GM12892 (cell line): ENCODE measurements around the gene RYK.

Experiments
- DNase-seq: peaks from one replicate; pipeline ENCODE4 v3.0.0; 2011; ENCODE audit not compliant: insufficient read length
- FAIRE-seq: peaks from 2 replicates; lab custom pipeline; 2011; peaks lifted over from hg19 to GRCh38; lab: Jason Lieb, UNC
- POLR2A ChIP-seq: IDR thresholded peaks from 2 replicates; pipeline ENCODE4 v1.6.1; 2011; ENCODE audit warnings: low read depth, low read length, control low read depth
- POLR2AphosphoS5 ChIP-seq: IDR thresholded peaks from 2 replicates; pipeline ENCODE4 v1.6.1; 2011; ENCODE audit warnings: low read depth, low read length, control low read depth
- TAF1 ChIP-seq: IDR thresholded peaks from 2 replicates; pipeline ENCODE4 v1.6.1; 2011; ENCODE audit warnings: low read depth, mild to moderate bottlenecking, control low read depth, low read length, borderline replicate concordance

The RYK gene

GRCh38 chr3:134134698-134135415 is 115.8 kb downstream of the RYK start:
- FAIRE-seq (no peak), DNase-seq (no peak)
- TF ChIP-seq POLR2AphosphoS5 (no peak), POLR2A (no peak), TAF1 (no peak)

- TF ChIP-seq POLR2A (no peak), TAF1 (no peak), POLR2AphosphoS5 (no peak)
These were observed 116.4 kb downstream of the RYK start for GRCh38 chr3:134134240-134134639.

GRCh38 chr3:134132961-134133360 is 117.7 kb downstream of the RYK start:
- no peak for FAIRE-seq
- no peak for TF ChIP-seq TAF1
- no peak for TF ChIP-seq POLR2AphosphoS5
- TF ChIP-seq POLR2A, result no peak
- no peak for DNase-seq

More at GRCh38 chr3:134134240-134134639, 116.4 kb downstream of the RYK start:
- FAIRE-seq (no peak), DNase-seq (no peak)

- DNase-seq (no peak), FAIRE-seq (no peak)
- no peak for TF ChIP-seq TAF1
- TF ChIP-seq POLR2AphosphoS5, result no peak
- TF ChIP-seq POLR2A, result no peak
These were observed 124.5 kb downstream of the RYK start for GRCh38 chr3:134126153-134126552.

- no peak for FAIRE-seq
- TF ChIP-seq TAF1 (no peak), POLR2A (no peak), POLR2AphosphoS5 (no peak)
- no peak for DNase-seq
These were observed 135.9 kb downstream of the RYK start for GRCh38 chr3:134114726-134115125.

- no peak for DNase-seq
- TF ChIP-seq TAF1 (no peak), POLR2AphosphoS5 (no peak)
- FAIRE-seq, result no peak
These were observed 139.0 kb downstream of the RYK start for GRCh38 chr3:134111616-134112015.

GRCh38 chr3:134110963-134111362 is 139.7 kb downstream of the RYK start:
- no peak for FAIRE-seq
- no peak for DNase-seq
- TF ChIP-seq POLR2A, result no peak
